ENCODE measurements around the gene OAS3.

The OAS3 gene

DNA sequence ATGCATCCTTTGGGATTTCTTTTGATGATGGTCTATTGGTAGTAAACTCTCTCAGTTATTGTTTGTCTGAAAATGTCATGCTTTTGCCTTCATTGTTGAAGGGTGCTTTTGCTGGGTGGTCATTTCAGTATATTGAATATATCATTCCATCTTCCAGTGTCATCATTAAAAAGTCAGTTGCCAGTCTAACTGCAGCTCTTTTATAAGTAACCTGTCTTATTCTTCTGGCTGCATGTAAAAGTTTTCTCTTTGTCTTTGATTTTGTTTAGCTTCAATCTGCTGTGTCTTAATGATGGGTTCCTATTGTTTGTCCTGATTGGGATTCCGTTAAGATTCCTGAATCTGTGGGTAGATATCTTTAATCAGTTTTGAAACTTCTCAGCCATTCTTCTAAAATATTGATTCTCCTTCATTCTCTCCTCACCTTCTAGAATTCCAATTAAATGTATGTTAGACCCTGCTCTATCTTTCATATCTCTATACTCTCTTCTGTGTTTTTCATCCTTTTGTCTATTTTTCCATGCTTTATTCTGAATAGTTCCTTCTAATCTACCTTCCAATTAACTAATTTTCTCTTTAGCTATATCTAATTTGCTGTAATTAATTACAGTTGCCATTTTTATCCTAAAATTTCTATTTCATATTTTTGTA, 25.1 kb upstream of the OAS3 start:
- TF ChIP-seq, protein P1, sequence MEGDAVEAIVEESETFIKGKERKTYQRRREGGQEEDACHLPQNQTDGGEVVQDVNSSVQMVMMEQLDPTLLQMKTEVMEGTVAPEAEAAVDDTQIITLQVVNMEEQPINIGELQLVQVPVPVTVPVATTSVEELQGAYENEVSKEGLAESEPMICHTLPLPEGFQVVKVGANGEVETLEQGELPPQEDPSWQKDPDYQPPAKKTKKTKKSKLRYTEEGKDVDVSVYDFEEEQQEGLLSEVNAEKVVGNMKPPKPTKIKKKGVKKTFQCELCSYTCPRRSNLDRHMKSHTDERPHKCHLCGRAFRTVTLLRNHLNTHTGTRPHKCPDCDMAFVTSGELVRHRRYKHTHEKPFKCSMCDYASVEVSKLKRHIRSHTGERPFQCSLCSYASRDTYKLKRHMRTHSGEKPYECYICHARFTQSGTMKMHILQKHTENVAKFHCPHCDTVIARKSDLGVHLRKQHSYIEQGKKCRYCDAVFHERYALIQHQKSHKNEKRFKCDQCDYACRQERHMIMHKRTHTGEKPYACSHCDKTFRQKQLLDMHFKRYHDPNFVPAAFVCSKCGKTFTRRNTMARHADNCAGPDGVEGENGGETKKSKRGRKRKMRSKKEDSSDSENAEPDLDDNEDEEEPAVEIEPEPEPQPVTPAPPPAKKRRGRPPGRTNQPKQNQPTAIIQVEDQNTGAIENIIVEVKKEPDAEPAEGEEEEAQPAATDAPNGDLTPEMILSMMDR (IDR thresholded peaks at IDR 0.05) = no peak

DNA sequence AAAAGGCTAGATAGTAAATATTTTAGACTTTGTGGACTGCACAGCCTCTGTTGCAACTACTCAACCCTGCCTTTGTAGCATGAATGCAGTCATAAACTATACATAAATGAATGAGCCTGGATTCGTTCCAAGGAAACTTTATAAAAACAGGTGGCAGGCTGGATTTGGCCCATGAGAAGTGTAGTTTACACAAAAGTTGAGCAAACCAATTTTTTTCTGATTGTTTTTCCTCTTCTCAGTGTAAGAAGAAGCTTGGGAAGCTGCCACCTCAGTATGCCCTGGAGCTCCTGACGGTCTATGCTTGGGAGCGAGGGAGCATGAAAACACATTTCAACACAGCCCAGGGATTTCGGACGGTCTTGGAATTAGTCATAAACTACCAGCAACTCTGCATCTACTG, 22.0 kb upstream of the OAS3 start:
- TF ChIP-seq, protein P1 (IDR thresholded peaks at IDR 0.05) = no peak

DNA sequence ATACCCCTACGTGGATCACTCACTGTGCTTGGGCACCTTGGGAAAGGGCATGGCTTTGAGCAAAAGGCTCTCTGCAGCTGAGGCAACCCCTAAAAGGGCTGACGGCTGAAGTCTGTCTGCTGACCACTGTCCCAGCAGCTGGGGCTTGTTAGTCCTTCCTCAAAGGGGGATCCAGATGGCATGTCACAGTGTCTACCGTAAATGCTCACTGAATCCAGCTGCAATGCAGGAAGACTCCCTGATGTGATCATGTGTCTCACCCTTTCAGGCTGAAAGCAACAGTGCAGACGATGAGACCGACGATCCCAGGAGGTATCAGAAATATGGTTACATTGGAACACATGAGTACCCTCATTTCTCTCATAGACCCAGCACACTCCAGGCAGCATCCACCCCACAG, 19.2 kb upstream of the OAS3 start:
- TF ChIP-seq, protein P1 (IDR thresholded peaks at IDR 0.05) = no peak

DNA sequence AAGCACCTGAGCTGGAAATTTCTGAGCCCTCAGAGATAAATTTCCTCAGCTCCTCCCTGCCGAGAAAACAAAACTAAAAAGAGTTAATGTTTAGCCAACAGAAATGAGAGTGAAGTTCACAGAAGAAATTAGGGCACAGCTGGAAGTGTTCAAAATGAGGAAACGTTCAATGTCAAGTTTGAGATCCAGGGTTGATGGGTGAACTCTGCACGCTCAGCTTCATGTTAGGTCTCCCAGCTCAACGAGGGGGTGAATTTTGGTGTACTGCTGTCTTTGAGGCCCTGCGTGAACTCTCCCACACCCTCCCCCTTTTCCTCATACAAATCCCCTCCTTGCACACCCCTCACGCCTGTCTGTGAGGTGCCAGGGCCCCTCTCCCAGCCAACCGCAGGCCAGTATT, 13.3 kb upstream of the OAS3 start:
- TF ChIP-seq, protein P1 (IDR thresholded peaks at IDR 0.05) = no peak

DNA sequence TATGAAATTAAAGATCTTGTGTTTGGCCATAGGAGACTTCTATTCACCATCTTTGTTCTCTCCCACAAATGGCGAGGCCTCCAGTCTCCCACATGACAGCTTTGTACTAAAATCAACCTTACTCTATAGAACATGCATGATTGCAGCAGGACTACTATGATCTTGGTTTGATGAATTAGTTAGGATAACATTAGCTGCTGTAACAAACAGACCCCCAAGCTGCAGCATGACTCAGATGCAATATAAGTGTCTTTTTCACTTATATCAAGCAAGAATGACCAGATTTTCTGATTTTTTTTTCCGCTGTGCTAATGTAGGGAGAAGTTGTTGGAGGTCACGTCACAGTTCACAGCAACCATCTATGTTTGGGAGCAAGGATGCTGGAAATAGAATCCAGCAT, 10.8 kb upstream of the OAS3 start:
- TF ChIP-seq, protein P1 (IDR thresholded peaks at IDR 0.05) = no peak

DNA sequence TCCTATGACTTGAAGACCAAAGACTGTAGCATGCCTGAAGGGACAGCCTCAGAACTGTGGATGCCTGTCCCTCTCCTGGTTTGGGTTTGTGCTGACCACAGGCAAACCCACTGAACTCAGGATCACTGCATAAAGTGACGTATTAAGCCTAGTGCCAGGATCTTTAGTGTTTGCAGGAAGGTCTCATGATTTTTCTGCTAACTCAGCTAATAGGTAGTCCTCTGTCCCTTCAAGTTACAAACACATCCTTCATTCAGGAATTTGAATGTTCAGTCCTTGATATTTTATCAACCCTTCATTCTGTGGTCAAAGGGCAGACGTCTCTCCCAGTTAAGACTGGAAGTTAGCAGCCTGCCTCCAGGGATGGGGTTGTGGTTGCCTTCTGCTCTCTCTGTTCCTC, 10.3 kb upstream of the OAS3 start:
- TF ChIP-seq, protein P1 (IDR thresholded peaks at IDR 0.05) = no peak

DNA sequence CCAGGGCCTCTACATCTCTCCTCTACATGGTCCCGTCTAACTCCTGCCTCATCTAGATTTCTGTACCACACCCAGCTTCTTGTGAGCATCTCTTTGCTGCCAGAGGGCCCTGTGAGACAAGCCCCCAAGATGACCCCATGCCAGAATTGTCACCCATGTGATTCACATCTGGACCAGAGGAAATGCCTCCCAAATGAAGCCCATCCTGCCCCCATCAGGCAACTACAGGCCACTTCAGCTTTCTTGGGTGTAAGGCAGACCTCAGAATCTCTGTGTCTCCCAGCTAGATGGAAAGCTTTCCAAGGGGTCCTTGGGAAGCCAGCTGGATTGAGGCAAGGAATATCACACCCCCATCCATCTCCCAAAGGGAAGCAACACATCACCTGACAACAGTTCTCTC, 9.3 kb upstream of the OAS3 start:
- TF ChIP-seq, protein P1 (IDR thresholded peaks at IDR 0.05) = no peak

DNA sequence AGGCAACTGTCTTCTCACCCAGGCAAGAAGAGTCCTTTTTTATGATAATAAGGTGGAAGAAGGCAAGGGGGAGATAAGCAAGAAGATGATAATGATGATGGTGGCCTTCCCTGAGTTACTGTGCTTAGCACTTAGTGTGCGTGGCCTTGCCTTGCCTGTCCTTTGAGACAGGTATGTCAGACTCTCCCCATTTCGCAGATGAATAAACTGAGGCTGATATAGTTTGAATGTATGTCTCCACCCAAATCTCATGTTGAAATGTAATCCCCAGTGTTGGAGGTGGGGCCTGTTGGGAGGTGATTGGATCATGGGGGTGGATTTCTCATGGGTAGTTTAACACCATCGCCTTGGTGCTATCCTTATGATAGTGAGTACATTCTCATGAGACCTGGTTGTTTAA, 8.6 kb upstream of the OAS3 start:
- TF ChIP-seq, protein P1 (IDR thresholded peaks at IDR 0.05) = no peak
